PC-9 (cell line): Measurements from ENCODE around the gene DCAF15.

Source experiments
- EZH2 ChIP-seq: fragments of 200-600 bp; sonication (generic); IDR thresholded peaks from 2 replicates; pipeline ENCODE4 v1.8.0; 2017; ENCODE audit warnings: antibody characterized with exemption, low read depth
- TF ChIP-seq, protein P1 (sequence below): fragments of 200-600 bp; sonication (generic); conservative IDR thresholded peaks from 2 replicates; pipeline ENCODE4 v1.6.1; 2017; ENCODE audit warnings: mixed run types, antibody characterized with exemption, mild to moderate bottlenecking, moderate library complexity

- TF ChIP-seq, protein P1, sequence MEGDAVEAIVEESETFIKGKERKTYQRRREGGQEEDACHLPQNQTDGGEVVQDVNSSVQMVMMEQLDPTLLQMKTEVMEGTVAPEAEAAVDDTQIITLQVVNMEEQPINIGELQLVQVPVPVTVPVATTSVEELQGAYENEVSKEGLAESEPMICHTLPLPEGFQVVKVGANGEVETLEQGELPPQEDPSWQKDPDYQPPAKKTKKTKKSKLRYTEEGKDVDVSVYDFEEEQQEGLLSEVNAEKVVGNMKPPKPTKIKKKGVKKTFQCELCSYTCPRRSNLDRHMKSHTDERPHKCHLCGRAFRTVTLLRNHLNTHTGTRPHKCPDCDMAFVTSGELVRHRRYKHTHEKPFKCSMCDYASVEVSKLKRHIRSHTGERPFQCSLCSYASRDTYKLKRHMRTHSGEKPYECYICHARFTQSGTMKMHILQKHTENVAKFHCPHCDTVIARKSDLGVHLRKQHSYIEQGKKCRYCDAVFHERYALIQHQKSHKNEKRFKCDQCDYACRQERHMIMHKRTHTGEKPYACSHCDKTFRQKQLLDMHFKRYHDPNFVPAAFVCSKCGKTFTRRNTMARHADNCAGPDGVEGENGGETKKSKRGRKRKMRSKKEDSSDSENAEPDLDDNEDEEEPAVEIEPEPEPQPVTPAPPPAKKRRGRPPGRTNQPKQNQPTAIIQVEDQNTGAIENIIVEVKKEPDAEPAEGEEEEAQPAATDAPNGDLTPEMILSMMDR = no peak
- no peak for TF ChIP-seq EZH2
Measured at GRCh38 chr19:13995017-13995728, 42.9 kb downstream of the DCAF15 start.
